Neural progenitor cell (in vitro differentiated cells): Measurements from ENCODE around the gene WASL. TPM values are rescaled to one million over a fixed set of nuclear protein-coding genes. Genes with fewer than 3 reads are reported as not detected.
A peak's percentile ranks its signal among the peaks of the same experiment; 100 is the strongest.

Experiments used
- DNase-seq: peaks from one replicate; pipeline ENCODE4 v3.0.0-alpha.2; 2016; ENCODE audit warnings: low spot score
- H2AFZ ChIP-seq: fragments of 200-600 bp; sonication (generic); replicated peaks from 2 replicates; pipeline ENCODE4 v1.6.1; 2016; ENCODE audit warnings: antibody characterized with exemption
- H3F3A ChIP-seq: fragments of 200-600 bp; sonication (generic); 2 replicates; pipeline ENCODE4 v1.6.1; 2016; ENCODE audit warnings: antibody characterized with exemption, low read depth
- H3K27ac ChIP-seq: fragments of 200-600 bp; sonication (generic); 2 replicates; pipeline ENCODE4 v1.5.1; 2016; ENCODE audit warnings: mild to moderate bottlenecking
- H3K27me3 ChIP-seq: fragments of 200-600 bp; sonication (generic); 2 replicates; pipeline ENCODE4 v1.6.1; 2016; ENCODE audit warnings: mild to moderate bottlenecking, moderate library complexity
- H3K36me3 ChIP-seq: fragments of 200-600 bp; sonication (generic); 2 replicates; pipeline ENCODE4 v1.5.1; 2016
- H3K4me1 ChIP-seq: fragments of 200-600 bp; sonication (generic); 2 replicates; pipeline ENCODE4 v1.6.1; 2016; ENCODE audit warnings: mixed run types
- H3K4me2 ChIP-seq: fragments of 200-600 bp; sonication (generic); 2 replicates; pipeline ENCODE4 v1.6.1; 2016
- H3K4me3 ChIP-seq: fragments of 200-600 bp; sonication (generic); 2 replicates; pipeline ENCODE4 v1.5.1; 2016
- H3K79me2 ChIP-seq: fragments of 200-600 bp; sonication (generic); 2 replicates; pipeline ENCODE4 v1.6.1; 2016; ENCODE audit warnings: low read depth
- H3K9ac ChIP-seq: fragments of 200-600 bp; sonication (generic); 2 replicates; pipeline ENCODE4 v1.6.1; 2016
- H3K9me3 ChIP-seq: fragments of 200-600 bp; sonication (generic); 2 replicates; pipeline ENCODE4 v1.5.1; 2016; ENCODE audit warnings: low read depth
- H4K20me1 ChIP-seq: fragments of 200-600 bp; sonication (generic); 2 replicates; pipeline ENCODE4 v1.6.1; 2016; ENCODE audit warnings: low read depth
- H3K27ac Mint-ChIP-seq: 3 replicates; pipeline ENCODE4 v1.8.0; 2021; ENCODE audit warnings: mixed read lengths
- H3K27me3 Mint-ChIP-seq: 2 replicates; pipeline ENCODE4 v1.8.0; 2022; ENCODE audit warnings: low read depth, mild to moderate bottlenecking, inconsistent platforms, moderate library complexity, mixed read lengths; ENCODE audit not compliant: insufficient read depth
- H3K36me3 Mint-ChIP-seq: 3 replicates; pipeline ENCODE4 v1.8.0; 2021; ENCODE audit warnings: mixed read lengths
- H3K4me1 Mint-ChIP-seq: 3 replicates; pipeline ENCODE4 v1.8.0; 2021; ENCODE audit warnings: mixed read lengths
- H3K4me3 Mint-ChIP-seq: 3 replicates; pipeline ENCODE4 v1.8.0; 2021; ENCODE audit warnings: mild to moderate bottlenecking, moderate library complexity, mixed read lengths
- H3K9me3 Mint-ChIP-seq: 3 replicates; pipeline ENCODE4 v1.8.0; 2020; ENCODE audit warnings: mixed read lengths
- CTCF ChIP-seq: fragments of 200-600 bp; sonication (generic); IDR thresholded peaks from 2 replicates; pipeline ENCODE4 v1.5.1; 2017; ENCODE audit warnings: antibody characterized with exemption, mild to moderate bottlenecking
- EZH2 ChIP-seq: fragments of 200-600 bp; sonication (generic); IDR thresholded peaks from 2 replicates; pipeline ENCODE4 v1.6.1; 2017; ENCODE audit warnings: antibody characterized with exemption, mild to moderate bottlenecking, moderate library complexity
- EZH2phosphoT487 ChIP-seq: fragments of 200-600 bp; sonication (generic); IDR thresholded peaks from 2 replicates; pipeline ENCODE4 v1.6.1; 2017; ENCODE audit warnings: antibody characterized with exemption
- total RNA-seq: library from RNA; depleted of rRNA; stranded (reverse); fragments of >200 nt; gene quantifications from 2 replicates; pipeline ENCODE4 v1.2.3, GENCODE V29; 2015; ENCODE audit warnings: low replicate concordance

WASL gene
- total RNA-seq, result 21.4 and 30.4 TPM in 2 replicates

GRCh38 chr7:123748734-123749536 is at the start of gene WASL:
Gene WASL, minus strand, starts transcription at chr7:123749003. Its CDS starts 269 bp downstream, at chr7:123748734.
- H3K36me3 ChIP-seq, result no peaks in the 10 kb centered on the region
- Mint-ChIP-seq H3K4me1 (peaks cover 39% of the 10 kb centered on the region), H3K27ac (peak within 1 kb of the TSS; percentile 98), H3K9me3 (no peaks in the 10 kb centered on the region), H3K27me3 (no peaks in the 10 kb centered on the region), H3K4me3 (peak within 1 kb of the TSS; percentile 98), H3K36me3 (peaks cover 8% of the 10 kb centered on the region)
- peak within 1 kb of the TSS; percentile 87 for H2AFZ ChIP-seq
- peak within 1 kb of the TSS; percentile 96 for H3K4me3 ChIP-seq
- no peaks in the 10 kb centered on the region for H3K27me3 ChIP-seq
- peaks cover 70% of the 10 kb centered on the region for H3K79me2 ChIP-seq
- peak within 1 kb of the TSS; percentile 95 for H3K9ac ChIP-seq
- H3K27ac ChIP-seq, result peak within 1 kb of the TSS; percentile 96
- peaks cover 53% of the 10 kb centered on the region for H3K4me1 ChIP-seq
- peak within 1 kb of the TSS; percentile 98 for H3K4me2 ChIP-seq
- TF ChIP-seq EZH2phosphoT487 (no peak), CTCF (peak; percentile 8)
- peak; percentile 96 for DNase-seq
- H3F3A ChIP-seq, result peaks cover 36% of the 10 kb centered on the region
- H3K9me3 ChIP-seq, result no peaks in the 10 kb centered on the region
- peaks cover 33% of the 10 kb centered on the region for H4K20me1 ChIP-seq

- DNase-seq, result peak; percentile 28
- H4K20me1 ChIP-seq, result no peaks in the 10 kb centered on the region
- Mint-ChIP-seq H3K4me1 (no peaks in the 10 kb centered on the region), H3K27ac (no peak overlapping the region), H3K27me3 (no peaks in the 10 kb centered on the region), H3K36me3 (no peaks in the 10 kb centered on the region), H3K4me3 (no peak overlapping the region), H3K9me3 (no peaks in the 10 kb centered on the region)
- no peaks in the 10 kb centered on the region for H3F3A ChIP-seq
- H3K4me1 ChIP-seq, result no peaks in the 10 kb centered on the region
- no peaks in the 10 kb centered on the region for H3K79me2 ChIP-seq
- H3K36me3 ChIP-seq, result no peaks in the 10 kb centered on the region
- no peaks in the 10 kb centered on the region for H3K27me3 ChIP-seq
- no peaks in the 10 kb centered on the region for H3K9me3 ChIP-seq
- TF ChIP-seq CTCF (peak; percentile 73), EZH2phosphoT487 (no peak)
- no peak overlapping the region for H3K27ac ChIP-seq
- H2AFZ ChIP-seq, result peak overlapping the region; percentile 61
- H3K9ac ChIP-seq, result no peak overlapping the region
- H3K4me2 ChIP-seq, result no peak overlapping the region
- no peak overlapping the region for H3K4me3 ChIP-seq
These were observed 49.1 kb upstream of the WASL start for GRCh38 chr7:123797673-123798531.

GRCh38 chr7:123796568-123796967 is 47.8 kb upstream of the WASL start:
- no peak overlapping the region for H3K4me3 Mint-ChIP-seq
- H3K27me3 Mint-ChIP-seq, result no peaks in the 10 kb centered on the region
- Histone ChIP-seq H3K79me2 (no peaks in the 10 kb centered on the region), H2AFZ (no peak overlapping the region), H3K9me3 (no peaks in the 10 kb centered on the region), H3K4me2 (no peak overlapping the region), H3K36me3 (no peaks in the 10 kb centered on the region), H3K4me1 (no peaks in the 10 kb centered on the region), H3K27me3 (no peaks in the 10 kb centered on the region), H3K4me3 (no peak overlapping the region), H4K20me1 (no peaks in the 10 kb centered on the region), H3F3A (no peaks in the 10 kb centered on the region), H3K27ac (no peak overlapping the region), H3K9ac (no peak overlapping the region)
- no peak for TF ChIP-seq EZH2phosphoT487
- no peak for TF ChIP-seq CTCF
- TF ChIP-seq EZH2, result no peak
- no peak for DNase-seq
- H3K4me1 Mint-ChIP-seq, result no peaks in the 10 kb centered on the region
- H3K9me3 Mint-ChIP-seq, result no peaks in the 10 kb centered on the region
- no peak overlapping the region for H3K27ac Mint-ChIP-seq
- H3K36me3 Mint-ChIP-seq, result no peaks in the 10 kb centered on the region
